ENCODE measurements around the gene PNPLA2.

The PNPLA2 gene

DNA sequence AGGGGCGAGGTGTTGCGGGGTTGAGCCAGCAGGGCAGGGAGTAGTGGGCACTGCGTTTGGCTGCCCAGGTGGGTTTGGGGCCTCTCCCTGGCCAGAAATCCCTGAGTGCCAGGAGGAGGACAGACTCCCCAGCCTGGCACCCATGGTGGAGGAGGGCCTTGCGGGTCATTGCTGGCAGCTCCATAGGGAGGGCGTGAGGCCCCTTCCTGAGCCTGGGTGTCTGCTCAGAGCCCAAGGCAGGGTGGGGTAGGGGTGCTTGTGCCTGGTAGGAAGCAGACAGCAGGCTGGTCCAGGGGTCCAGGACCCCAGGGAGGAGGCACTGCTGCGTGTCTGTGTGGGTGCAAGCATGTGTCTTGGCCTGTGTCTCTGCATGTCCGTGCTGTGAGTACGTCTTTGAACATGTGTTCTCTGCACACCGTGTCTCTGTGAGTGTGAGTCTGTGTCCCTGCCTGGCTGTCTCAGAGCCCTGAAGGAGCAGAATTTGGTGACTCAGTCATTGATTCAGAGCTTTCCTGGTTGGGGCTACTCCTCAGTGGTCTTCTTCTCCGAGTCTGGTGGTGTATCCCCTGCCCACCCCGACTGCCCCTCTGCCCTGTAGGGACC, 27.9 kb downstream of the PNPLA2 start:
- DNase-seq: no peak

DNA sequence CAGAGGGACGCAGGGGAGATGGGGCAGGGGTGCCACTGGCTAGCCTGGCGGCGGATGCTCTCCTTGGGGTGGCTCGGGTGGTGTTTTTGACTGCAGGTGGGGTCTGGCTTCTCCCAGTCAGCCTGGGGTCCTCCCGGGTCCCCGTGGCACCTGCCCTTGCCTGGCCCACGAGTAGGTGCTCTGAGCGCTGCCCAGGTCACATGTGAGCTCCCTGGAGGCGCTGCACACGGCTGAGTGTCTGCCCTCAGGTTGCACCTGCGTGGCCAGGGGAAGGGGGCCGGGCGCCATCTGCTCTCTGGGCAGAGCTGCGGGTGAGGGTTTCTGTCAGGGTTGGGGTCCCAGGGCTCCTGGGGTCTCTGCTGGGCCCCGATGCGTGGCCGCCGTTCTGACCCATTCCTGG, 29.2 kb downstream of the PNPLA2 start:
- no peak for DNase-seq

DNA sequence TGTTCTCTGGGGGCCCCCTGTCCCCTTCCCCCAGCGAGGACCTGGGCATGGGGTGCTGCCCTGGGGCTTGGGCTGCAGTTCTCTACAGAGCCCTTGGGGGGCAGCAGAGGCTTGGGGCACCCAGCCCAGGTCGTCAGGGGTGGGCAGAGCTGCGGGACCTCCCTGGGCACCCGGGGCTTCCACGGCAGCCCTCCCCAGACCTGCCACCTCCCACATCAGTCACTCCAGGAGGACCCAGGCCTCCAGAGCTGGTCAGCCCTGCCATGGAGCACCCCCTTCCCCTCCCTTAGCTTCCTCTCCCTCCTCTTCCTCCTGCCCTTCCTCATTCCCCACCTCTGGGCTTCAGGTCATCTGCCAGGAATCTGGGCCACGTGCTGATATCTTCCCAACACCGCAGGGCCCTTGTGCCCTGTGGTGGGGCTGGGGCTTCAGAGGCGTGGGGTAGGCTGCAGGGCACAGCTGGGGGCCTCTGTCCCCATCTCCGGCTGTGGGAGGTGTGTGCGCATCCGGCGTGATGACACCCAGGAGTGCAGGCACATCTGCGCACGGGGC, 29.7 kb downstream of the PNPLA2 start:
- no peak for DNase-seq

DNA sequence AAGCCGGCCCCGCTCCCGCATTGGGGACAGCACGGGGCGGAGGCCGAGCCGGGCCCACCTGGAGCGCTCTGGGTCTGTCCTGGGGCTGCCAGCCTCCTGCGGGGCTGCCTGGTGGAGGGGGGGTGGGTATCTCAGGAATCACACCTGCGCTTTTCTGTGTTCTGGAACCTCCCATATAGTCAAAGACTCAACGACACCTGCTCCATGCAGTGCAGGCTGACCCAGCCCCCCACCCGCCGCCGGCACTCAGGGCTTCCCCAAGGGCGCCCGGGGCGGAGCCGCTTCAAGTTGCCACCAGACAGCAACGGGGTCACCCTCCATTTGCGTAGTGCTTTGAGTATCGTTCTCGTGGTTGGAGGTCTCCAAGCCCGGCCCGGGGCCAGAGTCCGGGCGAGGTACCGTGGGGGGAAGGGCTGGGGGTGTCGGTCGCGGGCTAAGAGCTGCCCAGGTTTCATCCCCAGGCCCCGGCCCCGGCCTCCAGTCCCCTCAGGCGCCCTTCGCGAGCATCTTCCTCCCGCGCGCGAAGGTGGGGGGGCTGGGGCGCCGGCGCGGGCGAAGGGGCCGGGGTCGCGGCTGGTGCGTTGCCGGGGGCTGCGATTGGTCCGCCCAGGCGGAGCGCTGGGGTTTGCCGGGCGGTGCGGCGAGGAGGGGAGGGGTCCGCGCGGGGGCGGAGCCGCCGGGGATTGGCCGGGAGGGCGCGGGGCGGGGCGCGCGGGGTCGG, 30.6 kb downstream of the PNPLA2 start:
- peak; percentile 63 for DNase-seq

DNA sequence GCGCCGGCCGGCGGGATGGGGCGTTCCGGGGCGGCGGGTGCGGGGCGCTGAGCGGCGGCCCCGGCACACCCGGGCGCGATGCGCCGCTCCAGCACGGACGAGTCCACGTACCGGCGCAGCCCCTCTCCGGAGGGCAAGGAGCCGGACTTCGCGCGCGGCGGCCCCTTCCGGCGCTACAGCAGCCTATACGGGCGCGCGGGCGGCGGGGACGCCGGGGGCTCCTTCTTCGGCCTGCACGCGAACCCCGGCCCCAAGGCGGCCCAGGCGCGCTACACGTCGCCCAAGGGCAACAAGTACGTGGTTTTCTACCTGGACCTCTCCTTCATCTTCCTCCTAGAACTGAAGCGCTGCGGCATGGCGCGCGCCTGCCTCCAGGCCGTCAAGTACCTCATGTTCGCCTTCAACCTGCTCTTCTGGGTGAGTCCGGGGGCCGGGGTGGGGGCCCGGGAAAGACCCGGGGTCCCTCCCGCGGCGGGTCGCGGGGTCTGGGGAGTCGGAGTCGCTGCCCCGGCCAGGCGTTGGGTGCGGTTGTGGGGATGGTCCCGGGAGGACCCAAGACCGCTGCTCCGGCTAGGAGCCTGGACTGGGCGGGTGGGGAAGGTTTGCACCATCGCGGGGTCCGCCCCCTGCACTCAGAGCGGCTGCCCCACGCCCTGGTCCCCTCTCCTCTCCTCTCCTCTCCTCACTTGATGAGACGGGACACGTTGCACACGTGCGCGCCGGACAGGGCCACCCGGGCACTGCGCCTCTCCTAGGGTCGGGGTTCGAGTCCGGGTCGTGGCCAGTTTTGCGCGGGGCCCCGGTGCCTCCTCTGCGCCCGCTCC, 31.4 kb downstream of the PNPLA2 start:
- peak; percentile 68 for DNase-seq

DNA sequence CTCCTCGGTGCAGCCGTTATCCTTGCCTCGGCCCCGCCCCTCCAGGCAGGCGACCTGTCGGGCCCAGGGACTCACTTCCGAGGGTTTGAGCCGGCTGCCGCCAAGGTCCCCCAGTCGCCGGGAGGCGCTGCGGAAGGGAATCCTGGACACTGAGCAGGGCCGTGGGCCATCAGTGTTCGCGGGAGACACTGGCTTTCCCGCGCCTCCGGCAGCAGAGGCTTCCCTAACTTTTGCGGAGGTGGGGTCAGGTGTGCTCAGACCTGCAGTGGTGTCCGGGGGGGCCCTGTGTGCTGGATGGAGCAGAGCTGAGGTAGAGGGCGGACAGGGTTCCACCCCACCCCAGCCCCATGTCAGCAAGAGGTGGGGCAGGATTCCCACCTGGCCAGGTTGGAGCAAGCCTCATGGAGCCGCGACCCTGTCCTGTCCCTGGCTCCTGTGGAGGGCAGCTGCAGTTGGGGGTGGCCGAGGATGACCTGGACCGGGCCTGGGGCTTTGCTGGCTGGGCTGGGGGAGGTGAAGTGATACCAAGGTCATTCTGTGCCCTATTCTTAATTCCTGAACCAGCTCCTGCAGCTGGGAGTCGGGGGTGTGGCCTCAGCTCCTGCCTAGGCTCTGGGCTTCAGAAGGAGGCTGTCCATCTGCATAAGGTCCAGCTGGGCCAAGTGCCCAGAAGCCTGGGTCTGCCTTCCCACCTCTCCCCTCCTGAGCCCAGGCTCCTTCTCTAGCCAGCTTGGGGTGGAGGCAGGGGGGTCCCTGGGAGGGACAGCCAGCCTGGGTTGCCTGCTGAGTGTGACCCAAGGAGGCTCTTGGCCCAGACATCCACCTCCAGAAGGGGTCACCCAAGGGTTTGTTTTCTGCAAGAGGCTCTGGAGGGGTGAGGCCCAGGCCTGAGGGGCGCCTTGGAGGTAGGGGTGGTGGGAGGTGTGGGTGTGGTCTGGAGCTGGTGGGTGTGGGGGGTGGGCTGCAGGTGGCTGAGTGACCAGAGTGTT, 32.4 kb downstream of the PNPLA2 start:
- DNase-seq: peak; percentile 25

DNA sequence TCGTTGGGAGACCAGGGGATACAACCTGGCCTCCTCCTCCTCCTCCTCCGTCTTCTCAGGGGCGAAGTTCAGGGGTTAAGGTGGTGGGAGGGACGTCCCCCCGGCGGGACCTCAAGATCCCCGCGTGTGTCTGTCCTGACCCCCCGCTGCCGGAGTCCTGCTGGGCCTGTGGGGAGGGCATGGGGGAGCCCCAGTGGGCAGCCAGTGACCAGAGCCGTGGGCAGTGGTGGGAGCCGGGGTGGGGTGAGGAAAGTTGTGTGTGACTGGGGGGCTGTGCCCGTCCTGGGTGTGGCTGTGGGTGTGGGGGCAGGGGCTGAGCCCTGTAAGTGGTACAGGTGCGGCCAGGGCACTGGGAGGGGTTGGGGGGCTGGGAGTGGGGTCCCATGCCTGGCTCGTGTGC, 34.0 kb downstream of the PNPLA2 start:
- no peak for DNase-seq

DNA sequence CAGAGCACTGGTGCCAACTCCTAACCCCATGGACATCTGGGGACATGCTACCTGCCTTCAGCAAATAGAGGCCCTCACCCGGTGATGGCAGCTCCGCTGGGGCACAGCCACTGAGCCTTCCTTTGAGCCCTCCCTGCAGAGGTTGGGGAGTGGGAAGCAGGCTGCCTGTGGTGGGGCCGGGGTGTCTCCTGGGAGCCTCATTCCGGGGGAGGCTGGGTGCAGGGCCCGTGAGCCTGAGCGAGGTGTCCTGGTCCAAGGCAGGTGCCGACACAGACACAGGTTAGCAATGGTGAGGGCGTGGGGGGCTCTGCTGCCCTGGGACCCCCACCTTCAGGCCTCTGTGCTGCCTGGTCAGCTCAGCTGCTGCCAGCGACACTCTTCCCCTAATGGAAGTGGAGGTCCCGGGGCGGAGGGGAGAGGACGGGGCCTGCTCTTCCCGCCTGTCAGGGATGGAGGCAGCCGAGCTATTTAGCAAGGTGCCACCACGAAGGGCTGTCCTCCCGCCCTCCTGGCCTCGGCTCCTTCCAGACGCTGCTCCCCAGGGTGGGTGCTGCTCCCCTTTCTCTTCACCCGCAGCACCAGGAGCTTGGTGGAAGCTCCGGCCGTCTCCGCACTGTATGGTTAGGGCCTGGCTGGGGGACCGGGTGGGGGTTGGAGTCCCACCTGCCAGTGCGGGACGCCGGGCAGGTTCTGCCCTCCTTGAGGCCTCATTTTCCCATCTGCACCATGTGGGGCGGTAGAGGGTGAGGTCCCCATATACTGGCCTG, 35.2 kb downstream of the PNPLA2 start:
- DNase-seq: no peak

DNA sequence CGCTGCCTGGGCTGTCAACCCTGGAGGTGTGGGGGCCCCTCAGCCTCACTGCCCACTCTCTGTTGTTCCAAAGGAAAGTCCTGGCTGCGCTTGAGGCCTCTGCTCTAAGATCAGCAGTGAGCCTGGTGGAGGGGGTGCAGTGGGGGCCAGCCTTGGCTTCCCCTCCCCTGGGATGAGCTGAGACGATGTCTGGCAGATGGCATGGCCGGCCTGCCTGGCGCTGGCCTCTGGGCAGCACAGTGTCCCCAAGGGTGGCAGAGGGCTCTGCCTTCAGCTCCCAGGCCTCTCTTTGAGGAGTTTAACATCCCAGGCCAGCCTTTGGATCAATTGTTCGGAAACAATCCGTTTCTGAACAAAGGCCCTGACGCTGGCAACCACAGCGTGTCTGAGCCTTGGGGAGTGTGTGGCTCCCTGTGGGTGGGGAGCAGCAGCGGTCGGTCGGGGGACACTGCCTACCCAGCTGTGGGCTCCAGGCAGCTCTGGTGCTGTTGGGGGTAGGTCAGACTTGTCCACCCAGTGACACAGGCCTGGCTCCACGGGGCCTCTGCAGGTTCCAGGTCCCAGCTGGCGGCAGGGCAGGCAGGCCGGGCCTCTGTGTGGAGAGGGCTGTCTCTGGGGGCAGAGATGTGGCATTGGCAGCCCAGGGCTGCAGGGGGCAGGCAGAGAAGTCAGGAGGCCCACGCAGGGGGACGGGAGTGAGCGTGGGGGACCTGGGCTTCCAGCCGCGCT, 36.1 kb downstream of the PNPLA2 start:
- DNase-seq: no peak

DNA sequence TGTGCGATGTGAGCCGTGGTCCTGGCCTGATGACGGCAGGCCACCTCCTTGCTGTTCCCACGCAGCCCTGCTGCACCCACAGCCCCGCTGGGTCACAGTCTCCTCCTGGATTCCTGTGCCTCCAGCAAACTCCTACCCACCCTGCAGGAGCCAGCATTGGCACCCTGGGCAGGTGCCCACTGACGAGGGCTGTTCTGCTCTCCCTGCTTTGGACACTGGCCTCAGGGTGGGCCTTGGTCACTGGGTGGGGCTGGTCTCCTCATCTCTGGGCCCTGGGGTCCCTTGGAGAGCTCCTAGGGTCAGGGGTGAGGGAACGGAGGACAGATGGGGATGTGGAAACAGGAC, 36.6 kb downstream of the PNPLA2 start:
- no peak for DNase-seq

DNA sequence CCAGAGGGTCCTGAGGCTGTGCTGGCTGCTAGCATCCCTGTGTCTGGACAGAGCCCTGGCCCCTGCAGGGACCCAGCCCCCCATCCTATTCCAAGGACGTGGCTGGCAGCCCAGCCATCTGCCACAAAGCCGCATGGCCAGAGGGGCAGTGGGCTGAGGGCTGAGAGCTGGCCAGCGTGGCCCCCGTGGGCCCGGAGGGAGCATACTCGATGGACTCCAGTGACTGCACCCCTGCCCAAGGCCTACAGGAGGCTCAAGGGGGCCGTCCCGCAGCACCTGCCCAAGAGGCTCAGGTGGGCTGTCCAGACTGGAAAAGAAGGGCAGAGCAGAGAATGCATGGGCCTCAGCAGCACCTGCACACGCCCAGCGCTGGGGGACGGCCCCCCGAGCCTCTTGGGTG, 37.1 kb downstream of the PNPLA2 start:
- no peak for DNase-seq

DNA sequence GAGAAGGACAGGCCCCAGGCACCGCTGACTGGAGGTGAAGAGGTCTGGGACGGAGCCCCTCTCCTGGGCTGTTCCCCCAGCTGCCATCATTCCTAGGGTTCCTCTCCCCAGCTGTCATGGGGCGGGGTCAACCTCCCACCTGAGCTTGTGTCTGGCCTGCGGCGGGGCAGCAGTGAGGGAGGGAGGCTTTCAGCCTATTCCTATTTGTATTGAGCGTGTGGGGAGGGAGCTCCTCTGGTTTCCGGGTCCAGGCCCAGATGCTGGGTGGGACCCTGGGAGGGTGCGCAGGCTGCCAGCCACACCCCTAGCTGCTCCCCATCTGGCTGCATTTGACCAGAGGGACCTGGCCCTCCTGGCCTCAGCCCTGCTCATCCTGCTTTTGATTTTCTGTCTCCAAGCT, 37.7 kb downstream of the PNPLA2 start:
- DNase-seq: no peak

DNA sequence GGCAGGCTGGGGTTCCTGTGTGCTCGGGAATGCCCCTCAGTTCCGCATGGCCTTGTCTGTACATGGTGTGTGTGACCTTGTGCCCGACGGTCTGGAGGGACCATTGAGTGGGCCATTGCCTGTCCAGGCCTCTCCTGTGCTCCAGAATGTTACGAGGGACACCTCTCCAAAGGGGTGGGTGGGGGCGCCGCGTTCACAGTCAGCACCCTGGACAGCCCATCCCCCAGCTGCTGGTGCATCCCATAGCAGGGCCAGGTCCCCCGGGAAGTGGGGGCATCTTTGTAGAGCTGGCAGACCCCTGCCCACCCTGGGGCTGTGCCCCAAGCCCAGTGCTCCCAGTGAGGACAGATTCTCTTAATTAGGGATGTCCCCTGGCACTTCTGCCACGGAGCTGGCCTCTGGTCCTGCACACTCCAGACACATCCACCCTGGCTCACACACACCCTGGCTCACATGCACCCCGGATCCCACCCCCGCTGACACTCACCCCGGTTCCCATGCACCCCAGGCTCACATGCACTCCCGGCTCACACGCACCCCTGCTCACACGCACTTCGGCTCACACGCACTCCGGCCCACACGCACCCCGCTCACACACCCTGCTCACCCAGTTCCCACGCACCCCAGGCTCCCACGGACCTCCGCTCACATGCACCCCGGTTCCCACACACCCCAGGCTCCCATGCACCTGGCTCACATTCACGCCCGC, 39.5 kb downstream of the PNPLA2 start:
- DNase-seq: no peak

DNA sequence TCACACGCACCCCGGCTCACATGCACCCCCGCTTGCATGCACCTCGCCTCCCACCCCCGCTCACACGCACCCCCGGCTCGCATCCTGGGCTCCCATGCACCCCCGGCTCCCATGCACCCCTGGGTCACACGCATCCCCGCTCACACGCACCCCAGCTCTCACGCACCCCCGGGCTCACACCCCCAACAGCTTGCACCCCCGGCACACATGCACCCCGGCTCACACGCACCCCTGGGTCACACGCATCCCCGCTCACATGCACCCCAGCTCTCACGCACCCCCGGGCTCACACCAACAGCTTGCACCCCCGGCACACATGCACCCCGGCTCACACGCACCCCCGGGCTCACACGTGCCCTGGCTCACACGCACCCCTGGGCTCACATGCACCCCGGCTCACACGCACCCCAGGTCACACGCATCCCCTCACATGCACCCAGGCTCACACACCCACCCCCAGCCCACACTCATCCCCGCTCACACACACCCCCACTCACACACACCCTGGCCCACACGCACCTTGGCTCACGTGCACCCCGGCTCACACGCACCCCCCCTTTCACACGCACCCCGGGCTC, 40.1 kb downstream of the PNPLA2 start:
- no peak for DNase-seq

DNA sequence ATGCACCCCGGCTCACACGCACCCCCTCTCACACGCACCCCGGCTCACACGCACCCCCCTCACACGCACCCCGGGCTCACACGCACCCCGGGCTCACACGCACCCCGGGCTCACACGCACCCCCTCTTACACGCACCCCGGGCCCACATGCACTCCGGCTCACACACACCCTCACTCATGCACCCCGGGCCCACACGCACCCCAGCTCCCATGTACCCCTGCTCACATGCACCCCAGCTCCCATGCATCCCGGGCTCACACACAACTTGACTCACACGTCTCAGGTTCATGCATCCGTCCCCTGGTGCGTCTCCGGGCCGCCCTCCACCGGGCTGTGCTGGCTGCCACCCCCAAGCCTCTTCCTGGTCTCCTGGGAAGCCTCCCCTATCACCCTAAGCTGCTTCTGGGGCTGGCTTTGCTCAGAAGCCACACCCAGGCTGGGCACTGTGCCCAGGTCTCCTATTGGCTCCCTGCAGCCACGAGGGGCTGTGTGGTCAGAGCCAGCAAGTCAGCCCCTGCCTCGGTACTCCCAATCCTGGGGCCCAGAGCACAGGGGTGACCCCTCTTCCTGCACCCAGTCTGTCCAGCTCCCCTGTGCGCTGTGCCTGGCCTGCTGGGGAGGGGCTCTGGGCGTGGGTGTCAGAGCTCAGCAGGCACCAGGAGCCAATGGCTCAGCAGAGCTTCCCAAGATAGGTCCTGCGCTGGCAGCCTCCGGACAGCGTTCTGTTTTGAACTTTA, 40.8 kb downstream of the PNPLA2 start:
- DNase-seq: peak; percentile 58

DNA sequence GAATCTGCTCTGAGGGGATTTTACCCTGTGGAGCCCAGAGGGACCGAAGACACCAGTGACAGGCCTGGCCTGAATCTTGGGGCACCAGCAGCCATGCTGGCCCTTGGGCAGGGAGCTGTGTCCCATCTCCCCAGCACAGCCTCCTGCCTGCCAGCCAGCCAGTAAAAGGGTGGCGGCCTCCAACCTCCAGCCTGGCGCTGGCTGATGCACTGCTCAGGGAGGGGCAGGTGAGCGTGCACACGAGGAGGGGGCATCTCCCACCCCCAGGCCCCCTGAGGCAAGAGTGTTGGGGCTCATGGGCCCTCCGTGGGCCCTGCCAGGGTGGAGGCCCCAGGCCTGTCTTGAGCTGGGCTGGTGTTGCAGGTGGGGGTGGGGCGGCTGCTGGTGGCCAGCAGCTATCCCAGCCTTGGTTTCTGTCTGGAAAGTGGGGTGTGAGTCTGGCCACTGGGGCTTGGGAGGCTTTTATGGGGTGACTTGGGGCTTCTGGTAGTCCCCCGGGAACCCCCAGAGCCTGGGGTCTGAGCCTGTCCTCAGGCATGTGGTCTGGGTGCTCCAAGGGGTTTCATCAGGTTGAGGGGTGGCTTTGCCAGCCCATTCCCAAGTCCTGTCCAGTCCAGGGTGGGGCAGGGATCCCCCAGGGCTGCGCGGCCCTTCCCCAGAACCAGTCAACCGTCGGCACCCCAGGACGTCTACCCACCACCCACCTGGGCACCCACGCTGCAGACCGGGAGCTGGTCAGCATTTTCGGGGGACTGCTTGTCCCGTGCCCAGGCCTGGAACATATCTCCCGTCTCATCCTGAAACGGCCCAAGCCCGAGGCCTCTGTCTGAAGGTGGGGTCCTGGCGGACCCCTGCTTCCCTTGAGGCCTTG, 41.8 kb downstream of the PNPLA2 start:
- DNase-seq: no peak

DNA sequence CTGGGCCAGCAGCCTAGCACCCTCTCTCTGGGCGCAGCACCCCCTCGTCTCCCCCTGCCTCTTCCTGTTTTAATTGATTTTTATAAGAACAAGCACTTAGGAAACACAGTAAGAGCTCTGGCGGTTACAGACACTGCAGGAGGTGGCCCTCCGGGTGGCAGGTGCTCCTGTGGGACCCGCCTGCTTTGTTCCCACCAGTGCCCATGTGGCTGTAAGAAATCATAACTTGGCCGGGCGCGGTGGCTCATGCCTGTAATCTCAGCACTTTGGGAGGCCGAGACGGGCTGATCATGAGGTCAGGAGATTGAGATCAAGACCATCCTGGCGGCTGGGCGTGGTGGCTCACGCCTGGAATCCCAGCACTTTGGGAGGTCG, 42.4 kb downstream of the PNPLA2 start:
- DNase-seq: no peak

DNA sequence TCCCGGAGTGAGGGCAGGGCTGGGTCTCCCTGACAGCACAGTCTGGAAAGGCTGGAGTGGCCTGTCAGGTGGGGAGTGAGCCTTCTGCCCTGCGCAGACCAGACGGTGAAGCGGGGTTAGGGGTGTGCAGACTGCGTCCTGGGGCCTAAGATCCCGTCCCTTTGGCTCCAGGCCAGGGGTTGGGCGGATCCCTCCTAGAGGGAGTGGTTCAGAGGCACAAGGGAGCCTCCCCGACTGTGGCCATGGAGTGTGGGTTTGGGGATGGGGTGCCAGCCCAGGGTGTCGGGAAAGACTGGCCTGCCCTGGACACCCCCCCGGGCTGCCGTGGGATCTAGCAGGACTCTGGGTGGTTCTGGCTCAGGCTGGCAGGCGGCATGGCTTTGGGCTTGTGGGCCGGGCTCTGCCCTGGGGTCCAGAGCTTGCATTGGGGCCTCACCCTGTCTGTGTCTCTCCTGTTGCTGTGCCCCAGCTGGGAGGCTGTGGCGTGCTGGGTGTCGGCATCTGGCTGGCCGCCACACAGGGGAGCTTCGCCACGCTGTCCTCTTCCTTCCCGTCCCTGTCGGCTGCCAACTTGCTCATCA, 43.5 kb downstream of the PNPLA2 start:
- DNase-seq: peak; percentile 44
